ENCODE data around the gene CAMTA2. TPM values are rescaled to one million over a fixed set of nuclear protein-coding genes. Genes with fewer than 3 reads are reported as not detected.

Gene CAMTA2
- total RNA-seq, 2 donors from 2014 or later: 49.1 to 52.2 TPM

DNA sequence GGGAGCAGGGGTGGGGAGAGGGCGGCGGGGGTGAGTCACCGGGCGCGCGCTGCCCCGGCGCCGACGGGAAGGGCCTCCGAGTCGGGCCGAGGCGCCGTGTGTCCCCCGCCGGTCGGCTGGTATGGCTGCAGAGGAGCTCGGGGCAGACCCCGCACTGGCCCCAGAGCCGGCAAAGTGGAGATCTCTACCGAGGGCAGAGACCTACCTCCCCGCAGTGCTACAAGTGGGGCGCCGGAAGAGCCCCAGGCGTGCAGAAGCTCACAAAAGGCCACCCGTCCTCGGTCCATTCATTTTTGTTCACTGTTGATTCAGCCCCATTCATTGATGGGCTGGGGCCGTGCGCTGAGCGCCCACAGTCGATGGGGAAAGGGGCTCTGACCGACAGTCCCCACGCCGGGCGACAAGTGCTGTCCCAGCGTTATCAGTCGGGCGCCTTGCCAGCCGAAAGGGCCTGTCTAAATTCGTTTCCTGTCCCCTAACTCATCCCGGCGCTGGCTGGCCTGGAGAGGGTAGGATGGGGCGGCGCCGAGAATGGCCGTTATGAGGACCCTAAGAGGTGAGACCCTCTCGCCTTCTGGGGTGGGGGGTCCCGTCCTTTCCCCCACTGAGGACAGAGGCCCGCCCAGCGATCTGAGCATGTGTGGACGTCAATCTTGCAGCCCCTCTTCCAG, 37.3 kb downstream of the CAMTA2 start:
- intact Hi-C loops (cut with DNase I, micrococcal nuclease): no loop called here
- DNase-seq (peak; percentile 74 to 86), ATAC-seq (no peak)

DNA sequence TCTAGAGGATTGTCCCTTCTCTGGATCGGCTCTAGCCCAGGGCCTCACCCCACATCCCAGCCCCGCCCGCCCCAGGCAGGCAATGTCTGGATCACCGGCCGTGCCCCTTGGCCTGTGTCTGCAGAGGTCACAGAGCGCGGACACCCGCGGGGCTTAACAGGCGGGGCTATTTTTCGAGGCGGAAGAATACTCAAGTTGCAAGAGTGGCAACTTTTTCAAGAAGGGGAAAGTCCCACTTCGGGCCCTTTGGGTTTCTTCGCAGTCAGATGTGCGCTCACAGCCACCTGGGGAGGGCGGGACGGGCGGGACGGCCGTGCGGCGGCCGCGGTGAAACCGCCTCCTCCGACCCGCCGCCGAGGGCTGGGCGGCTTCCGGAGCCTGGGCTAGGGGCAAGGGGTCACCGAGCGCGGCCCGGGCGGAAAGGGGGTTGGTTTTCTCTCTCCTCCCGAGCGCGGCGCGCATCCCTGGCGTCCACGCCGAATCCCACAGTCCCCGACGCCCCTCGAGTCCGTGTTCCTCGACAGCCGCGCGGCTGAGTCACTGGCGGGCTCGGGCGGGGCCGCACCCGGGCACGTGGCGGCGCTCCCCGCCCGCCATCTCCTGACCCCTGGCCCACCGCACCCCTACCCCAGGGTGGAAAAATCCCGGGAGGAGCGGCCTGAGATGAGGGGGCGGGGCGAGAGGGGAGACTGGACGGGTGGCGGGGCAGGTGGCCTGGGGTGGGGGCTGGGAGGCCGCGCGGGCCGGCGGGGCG, 38.0 kb downstream of the CAMTA2 start:
- intact Hi-C loops (cut with DNase I, micrococcal nuclease): no loop called here
- ATAC-seq (peak; percentile 57), DNase-seq (peak; percentile 90 to 91)

DNA sequence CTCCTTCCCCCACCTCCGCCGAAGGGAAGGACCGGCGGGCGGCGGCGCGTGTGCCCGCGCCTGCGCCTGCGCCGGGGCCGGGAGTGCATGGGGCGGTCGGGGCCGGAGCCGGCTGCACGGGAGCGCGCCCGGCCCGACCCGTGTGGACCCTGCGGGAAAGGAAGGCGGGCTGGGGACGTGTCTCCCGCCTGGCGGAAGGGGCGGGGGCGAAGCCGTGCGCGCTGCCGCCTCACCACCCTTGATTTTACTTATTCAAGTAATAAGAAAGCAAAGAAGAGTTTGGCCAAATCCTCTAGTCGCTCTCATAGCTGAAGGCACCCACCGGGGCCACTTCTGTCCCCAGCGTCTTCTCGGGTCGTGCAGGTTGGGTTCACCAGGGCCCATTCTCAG, 38.5 kb downstream of the CAMTA2 start:
- peak; percentile 57 for ATAC-seq
- peak; percentile 84 to 87 for DNase-seq
- intact Hi-C loops (cut with DNase I, micrococcal nuclease): no loop called here

DNA sequence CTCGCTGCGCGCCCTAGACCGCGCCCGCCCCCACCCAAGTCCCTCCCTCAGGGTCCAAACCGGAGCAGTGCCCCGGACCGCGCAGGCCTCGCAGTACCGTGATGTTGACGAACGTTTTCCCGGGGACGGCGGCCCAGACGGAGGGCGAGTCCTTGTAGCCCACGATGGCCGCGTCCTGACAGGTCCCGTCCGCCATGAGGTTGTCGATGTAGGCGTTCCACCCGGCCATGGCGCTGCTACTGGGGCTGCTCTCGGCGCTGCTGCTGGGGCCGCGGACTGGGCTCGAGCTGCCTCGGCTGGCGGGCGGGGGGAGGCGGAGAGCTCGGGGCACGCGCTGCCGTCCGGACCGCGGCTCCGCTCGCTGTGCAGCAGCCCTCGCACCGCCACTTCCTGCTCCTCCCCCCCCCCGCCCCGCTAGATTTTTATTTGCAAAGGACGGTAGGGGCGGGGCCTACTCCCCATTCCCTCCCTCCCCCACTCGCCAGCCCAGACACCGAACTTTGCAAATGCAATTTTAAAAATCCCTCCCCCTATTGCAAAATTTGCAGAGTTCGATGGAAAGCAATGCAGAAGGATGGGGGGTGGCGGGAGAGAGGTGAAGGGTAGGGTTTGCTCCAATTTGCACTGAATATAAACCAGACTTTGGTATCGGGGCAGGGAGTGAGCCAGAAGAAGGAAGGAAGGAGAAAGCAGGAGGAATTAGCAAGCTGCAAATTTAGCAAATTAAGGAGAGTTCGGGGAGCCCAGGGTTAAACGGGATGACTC, 39.1 kb downstream of the CAMTA2 start, which contains the start of gene PFN1:
PFN1 (minus strand) TSS at position 365 of the 765 bp plus-strand sequence; CDS start at position 229, 136 bp downstream.
- intact Hi-C loops (cut with DNase I, micrococcal nuclease): no loop called here
- DNase-seq (peak; percentile 91 to 93), ATAC-seq (peak; percentile 61)

DNA sequence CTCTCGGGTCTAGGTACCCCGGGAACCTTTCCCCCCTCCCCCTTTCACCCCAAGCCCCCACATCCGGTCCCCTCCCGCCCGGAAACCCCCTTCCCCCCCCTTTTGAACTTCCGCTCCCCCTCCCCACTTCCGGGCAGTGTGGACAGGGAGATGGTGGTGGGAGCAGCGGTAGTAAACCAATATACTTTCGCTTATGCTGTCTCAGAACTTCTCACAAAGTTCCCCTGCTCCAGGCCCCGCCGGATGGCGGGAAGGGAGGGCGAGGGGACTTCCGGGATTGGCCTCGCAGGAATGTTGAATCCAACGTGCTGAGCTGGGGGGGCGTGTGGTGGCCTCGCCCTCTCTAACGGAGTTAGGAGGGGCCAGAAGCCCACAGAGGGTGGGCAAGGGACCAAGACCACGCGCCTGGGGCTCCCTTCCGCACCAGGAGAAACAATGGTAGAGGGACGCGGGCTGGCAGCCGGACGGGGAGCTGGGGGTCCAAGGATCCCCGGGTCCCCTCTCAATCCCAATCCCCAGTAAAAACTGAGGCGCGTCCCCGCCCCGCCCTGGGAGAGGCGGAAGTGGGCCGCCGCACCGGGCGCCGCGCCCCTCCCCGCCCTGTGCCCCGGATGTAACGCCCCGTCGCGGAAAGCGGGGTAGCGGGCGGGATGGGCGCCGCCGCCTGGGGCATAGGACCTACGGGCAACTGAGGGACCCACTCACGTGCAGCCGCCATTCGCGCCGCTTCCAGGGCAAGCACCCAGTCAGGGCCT, 39.9 kb downstream of the CAMTA2 start:
- intact Hi-C loops (cut with DNase I, micrococcal nuclease): no loop called here
- ATAC-seq (peak; percentile 53), DNase-seq (peak; percentile 71 to 86)

DNA sequence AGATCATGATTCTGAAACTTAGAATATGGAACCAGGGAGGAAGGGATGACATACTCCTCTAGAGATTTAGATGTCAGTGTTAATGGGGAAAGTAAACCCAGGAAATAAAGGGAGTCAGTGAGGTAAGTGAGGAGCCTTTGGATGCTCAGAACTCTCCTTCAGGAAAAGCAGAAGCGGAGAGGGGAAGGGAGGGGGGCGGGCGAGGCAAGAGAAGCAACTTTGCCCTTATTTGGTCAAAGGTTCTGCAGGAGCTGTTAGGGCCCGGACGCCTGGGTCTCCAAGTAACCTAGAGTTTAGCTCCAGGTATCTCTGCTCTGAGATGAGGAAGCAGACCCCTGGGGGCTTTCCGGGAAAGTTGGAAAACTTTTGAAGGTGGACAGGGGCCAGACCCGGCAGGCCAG, 40.5 kb downstream of the CAMTA2 start:
- intact Hi-C loops (cut with DNase I, micrococcal nuclease): no loop called here
- ATAC-seq: no peak
- DNase-seq: peak in 1 of 2 donors; percentile 39

DNA sequence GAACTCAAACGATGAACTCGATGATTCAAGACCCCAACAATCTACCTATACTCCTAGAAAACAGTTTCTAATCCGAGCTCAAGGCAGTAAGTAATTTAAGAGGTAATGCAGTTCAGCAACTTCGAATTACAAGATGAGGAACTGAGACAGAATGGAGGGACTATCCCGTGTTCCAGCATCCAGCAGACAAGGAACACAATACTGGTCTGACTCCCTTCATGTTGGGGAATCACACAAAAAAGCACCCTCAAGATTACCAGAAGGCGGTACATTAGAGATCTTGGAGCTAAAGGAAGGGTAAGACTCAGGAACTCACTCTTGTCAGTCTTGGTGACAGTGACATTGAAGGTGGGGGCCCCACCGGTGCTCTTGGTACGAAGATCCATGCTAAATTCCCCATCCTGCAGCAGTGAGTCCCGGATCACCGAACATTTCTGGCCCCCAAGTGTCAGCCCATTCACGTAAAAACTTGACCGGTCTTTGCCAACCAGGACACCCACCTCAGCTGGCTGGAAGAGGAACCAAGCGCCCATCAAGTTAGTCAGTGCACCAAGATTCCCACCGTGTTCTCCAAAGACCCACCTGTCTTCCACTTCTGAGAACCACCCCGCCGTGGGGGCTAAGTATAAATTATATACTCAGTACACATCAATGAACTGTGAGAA, 41.0 kb downstream of the CAMTA2 start:
- intact Hi-C loops (cut with DNase I, micrococcal nuclease): no loop called here
- no peak for ATAC-seq
- no peak for DNase-seq

DNA sequence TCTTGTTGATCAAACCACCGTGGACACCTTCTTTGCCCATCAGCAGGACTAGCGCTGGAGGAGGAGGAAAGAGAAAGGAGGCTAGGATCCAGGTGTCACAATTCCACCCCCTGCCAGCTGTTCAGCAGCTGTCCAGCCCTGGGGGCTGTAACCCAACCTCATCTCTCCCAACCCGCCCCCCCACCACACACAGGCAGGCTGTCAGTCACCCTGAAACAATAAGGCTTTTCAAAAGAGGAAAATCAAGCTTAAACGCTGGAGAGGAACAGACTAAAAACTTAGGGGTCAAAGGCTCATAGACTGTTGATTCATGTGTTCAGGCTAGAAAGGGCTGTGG, 41.6 kb downstream of the CAMTA2 start:
- intact Hi-C loops (cut with DNase I, micrococcal nuclease): no loop called here
- DNase-seq: no peak

DNA sequence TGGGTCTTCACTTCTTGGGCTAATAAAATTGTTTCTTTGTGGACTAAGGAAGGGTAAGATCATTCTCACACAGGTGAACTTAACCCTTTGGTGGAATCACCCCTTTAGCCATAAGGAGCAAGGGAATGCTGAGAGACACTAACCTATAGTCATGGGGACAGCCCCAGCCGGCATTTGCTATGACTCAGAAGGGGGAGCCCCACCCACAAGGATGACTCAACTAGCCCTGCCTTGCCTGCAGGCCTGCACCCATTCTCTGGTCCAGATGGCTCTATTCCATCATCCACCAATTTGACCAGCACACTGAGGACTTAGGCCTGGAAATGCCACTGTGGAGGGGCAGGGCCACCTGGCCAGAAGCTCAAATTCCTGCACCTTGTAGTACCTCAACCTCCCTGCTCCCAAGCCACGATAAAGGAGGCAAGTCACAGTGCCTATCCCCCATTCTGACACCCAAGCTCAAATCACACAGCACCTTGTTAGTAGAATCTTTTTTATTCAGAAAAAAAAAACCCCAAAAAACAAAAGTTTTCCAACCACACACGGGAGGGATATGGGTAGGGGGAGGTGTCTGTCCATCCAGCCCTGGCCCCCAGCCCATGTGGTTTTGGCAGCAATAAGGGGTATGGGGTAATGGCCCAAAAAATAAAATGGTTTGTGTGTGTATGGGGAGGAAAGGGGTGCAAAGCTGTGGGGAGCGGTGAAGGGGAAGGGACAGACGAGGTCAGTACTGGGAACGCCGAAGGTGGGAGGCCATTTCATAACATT, 42.1 kb downstream of the CAMTA2 start:
- peak; percentile 78 to 88 for DNase-seq
- intact Hi-C loops (cut with DNase I, micrococcal nuclease): no loop called here
- ATAC-seq: peak; percentile 23

More for the DNA sequence above, 41.6 kb downstream of the CAMTA2 start:
- ATAC-seq: no peak

DNA sequence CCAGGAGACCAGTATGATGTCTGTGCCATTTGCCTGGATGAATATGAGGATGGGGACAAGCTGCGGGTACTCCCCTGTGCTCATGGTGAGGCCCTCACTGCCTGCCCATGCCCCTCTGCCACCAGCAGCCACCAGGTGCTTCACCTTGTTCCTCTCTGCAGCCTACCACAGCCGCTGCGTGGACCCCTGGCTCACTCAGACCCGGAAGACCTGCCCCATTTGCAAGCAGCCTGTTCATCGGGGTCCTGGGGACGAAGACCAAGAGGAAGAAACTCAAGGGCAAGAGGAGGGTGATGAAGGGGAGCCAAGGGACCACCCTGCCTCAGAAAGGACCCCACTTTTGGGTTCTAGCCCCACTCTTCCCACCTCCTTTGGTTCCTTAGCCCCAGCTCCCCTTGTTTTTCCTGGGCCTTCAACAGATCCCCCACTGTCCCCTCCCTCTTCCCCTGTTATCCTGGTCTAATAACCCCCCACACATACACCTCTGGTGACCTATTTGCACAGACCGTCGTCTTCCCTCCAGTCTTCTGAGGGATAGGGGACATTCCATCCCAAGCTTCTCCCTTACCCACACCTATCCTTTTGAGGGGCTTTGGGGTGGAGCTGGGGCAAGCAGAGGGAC, 42.8 kb downstream of the CAMTA2 start:
- ATAC-seq (no peak), DNase-seq (no peak)
- intact Hi-C loops (cut with DNase I, micrococcal nuclease): no loop called here

DNA sequence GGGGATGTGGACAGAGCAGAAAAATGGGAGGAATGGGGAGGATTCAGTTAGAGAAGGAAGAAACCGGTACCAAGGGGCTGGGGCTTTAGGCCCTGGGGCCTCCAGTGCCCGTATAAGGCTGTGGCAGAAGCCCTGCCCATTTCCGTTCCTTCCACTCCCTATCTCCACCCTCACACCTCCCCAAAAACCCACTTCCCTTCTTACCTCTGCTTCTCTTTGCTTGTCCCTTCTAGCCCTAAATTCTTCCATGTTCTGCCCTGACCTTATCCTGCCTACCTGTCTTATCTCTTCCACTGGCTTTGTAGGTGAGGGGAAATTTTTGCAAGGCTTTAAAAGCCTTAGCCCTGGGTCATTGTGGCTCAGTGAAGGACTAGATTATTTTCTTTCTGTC, 43.3 kb downstream of the CAMTA2 start:
- intact Hi-C loops (cut with DNase I, micrococcal nuclease): no loop called here
- no peak for DNase-seq
- ATAC-seq: no peak

DNA sequence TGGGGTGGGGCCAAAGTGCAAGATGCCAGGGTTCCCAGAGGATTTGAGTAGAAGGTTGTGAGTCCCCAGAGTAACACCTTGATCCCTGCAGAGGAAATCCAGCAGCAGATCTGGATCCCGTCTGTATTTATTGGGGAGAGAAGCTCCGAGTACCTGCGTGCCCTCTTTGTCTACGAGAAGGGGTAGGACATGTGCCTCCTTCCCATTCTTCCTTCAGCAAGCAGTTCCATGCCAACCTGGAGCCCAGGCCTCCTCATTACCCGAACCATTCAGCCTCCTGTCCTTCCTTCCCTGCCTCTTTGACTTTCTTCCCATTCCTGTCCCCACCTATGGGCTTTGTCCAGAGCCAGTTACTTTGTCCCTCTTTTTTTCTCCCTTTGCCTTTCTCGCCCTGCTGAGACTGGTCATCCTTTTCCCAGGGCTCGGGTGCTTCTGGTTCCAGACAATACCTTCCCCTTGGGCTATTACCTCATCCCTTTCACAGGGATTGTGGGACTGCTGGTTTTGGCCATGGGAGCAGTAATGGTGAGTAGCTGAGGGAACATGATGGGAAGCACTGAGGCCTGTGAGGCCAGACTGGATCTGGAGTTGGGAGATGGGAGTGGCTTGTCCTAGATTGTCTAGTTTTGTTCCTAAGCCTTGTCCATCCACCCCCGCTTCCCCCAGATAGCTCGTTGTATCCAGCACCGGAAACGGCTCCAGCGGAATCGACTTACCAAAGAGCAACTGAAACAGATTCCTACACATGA, 44.5 kb downstream of the CAMTA2 start:
- ATAC-seq (no peak), DNase-seq (no peak)
- intact Hi-C loops (cut with DNase I, micrococcal nuclease): no loop called here

DNA sequence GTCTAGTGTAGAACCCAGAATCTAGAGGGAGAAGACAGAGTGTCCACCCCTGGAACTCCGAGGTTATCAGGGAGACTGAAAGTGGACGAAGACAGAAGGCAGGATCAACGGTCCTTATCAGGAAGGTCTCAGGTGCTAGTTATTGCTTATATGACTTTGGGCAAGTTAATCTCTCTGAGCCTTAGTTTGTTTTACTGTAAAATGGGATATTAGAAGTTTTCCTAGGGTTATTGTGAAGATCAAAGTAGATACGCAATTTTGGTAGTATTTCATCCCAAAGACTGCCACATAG, 46.2 kb downstream of the CAMTA2 start:
- ATAC-seq (no peak), DNase-seq (no peak)
- intact Hi-C loops (cut with DNase I, micrococcal nuclease): no loop called here

DNA sequence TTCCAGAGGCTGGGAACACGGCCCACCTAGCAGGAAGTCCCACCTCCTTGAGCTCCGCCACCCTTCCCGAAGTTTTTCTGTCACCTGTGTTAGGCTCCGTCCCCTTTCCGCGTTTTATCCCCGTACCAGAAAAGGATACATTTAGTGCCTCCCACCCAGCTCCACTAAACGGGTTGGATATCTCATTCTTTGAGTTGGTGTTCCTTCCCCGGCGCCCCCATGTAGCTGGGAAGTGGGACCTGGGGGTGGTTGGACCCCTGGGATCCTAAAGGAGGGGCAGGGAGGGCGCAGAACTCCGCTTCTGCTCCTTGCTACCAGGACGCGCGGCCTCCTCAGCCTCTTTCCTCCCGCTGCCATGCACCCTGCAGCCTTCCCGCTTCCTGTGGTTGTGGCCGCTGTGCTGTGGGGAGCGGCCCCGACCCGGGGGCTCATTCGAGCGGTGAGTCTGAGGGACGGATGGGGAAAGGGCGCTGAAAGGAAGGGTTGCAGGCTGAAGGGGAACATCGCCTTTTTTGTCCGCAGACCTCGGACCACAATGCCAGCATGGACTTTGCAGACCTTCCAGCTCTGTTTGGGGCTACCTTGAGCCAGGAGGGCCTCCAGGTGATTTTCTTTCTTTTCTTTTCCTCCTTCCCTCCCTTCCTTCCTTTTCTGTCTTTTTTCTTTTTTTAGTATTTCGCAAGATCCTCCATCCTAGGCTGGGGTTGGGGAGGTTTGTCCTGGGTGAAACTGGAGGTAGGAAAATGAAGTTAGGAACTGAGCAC, 46.7 kb downstream of the CAMTA2 start:
- ATAC-seq (peak; percentile 66), DNase-seq (peak; percentile 58 to 89)
- intact Hi-C loops (cut with DNase I, micrococcal nuclease): no loop called here

DNA sequence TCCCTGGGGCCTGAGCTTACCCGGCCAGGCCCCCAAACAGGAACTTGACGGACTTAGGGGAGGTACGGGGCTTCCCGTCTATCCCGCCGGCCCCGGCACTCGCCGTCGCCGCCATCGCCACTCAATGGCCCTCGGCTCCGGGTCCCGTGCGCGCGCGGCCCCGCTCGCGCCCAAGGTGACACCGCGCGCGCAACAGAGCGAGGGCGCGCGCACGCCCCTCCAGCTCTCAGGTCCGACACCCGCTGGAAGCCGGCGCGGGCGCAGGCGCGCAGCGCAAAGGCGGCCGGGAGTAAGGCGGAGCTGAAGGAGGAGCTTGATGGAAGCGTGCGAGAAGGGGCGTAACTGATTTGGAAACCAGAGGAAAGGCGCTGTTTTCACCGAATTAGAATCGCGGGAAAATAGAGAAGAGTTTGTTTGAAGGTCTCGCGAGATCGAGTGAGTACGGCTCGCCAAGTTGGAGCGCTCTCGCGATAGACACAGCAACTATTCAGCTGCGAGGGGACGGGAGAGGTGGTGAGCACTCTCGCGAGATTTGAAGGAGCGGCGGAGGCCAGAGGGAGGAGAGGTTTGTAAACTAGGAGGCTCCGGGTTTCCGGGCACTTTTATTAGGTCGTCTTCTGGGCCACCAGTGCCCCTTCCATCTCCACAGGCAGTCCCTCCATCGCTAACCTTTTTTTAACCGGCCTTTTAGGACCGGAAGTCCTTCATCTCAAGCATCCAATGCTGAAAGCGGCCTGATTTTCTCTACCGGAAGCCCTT, 47.5 kb downstream of the CAMTA2 start, which contains the start of the genes RNF167 and SLC25A11:
RNF167 (plus strand) TSS at position 473 of the 759 bp plus-strand sequence. CDS start 642 bp downstream, outside the sequence.
SLC25A11 (minus strand) TSS at position 251 of the 759 bp plus-strand sequence; CDS start at position 115, 136 bp downstream.
- peak; percentile 94 to 97 for DNase-seq
- intact Hi-C loops (cut with DNase I, micrococcal nuclease): no loop called here
- ATAC-seq: peak; percentile 85

DNA sequence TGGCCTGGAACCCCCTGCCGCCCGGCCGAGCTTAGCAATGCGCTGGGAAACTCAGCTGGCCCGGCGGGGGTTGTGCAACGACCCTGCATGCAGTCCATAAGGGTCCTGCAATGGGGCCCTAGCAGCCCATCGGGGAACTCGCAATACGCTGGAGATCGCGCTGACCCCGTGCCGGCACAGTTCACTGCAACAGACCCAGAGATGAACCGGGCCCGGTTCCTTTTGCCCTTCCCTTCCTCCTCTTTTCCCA, 48.0 kb downstream of the CAMTA2 start:
- peak in 1 of 2 donors; percentile 60 for DNase-seq
- ATAC-seq: peak; percentile 2
- intact Hi-C loops (cut with DNase I, micrococcal nuclease): no loop called here

All from left colon (tissue), 2 donors.